ENCODE data around the gene CDH2. TPM values are rescaled to one million over a fixed set of nuclear protein-coding genes. Genes with fewer than 3 reads are reported as not detected.

CDH2 gene
- total RNA-seq, 1 experiment from 2014 or later = 34.0 TPM

DNA sequence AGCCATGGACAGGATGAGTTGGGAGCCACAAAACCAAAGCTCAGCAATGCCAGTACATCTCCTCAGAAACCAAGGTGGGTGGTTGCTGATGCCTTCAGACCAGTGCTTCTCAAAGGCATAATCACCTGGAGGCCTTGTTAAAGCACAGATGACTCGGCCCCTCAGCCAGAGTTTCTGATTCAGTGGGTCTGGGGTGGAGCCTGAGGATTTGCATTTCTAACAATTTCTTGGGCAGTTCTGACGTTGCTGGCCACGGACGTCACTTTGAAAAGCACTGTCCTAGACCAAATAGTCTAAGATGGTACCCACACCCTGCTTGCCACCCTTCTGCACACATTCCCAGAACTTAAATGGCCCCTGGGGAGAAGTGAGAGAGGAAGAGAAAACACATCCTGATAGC is 24.1 kb upstream of the CDH2 start:
- H3K36me3 ChIP-seq (ENCODE audit: low read depth, low read length) = no peaks in the 10 kb centered on the region
- TF ChIP-seq EZH2phosphoT487 (IDR thresholded peaks at IDR 0.05; ENCODE audit: borderline replicate concordance, low read length) = no peak
- TF ChIP-seq EZH2 (IDR thresholded peaks at IDR 0.05; ENCODE audit: low read length, unreplicated experiment) = no peak
- TF ChIP-seq, protein P1, sequence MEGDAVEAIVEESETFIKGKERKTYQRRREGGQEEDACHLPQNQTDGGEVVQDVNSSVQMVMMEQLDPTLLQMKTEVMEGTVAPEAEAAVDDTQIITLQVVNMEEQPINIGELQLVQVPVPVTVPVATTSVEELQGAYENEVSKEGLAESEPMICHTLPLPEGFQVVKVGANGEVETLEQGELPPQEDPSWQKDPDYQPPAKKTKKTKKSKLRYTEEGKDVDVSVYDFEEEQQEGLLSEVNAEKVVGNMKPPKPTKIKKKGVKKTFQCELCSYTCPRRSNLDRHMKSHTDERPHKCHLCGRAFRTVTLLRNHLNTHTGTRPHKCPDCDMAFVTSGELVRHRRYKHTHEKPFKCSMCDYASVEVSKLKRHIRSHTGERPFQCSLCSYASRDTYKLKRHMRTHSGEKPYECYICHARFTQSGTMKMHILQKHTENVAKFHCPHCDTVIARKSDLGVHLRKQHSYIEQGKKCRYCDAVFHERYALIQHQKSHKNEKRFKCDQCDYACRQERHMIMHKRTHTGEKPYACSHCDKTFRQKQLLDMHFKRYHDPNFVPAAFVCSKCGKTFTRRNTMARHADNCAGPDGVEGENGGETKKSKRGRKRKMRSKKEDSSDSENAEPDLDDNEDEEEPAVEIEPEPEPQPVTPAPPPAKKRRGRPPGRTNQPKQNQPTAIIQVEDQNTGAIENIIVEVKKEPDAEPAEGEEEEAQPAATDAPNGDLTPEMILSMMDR (conservative IDR thresholded peaks at IDR 0.05; ENCODE audit: low read depth, low read length) = no peak
- H3K9ac ChIP-seq (ENCODE audit: low read length) = no peak overlapping the region
- H3K4me2 ChIP-seq (ENCODE audit: low read length) = no peak overlapping the region
- no peaks in the 10 kb centered on the region for H3K9me3 ChIP-seq (ENCODE audit: low read length)
- H3K4me1 ChIP-seq (ENCODE audit: insufficient read depth, low read length) = peaks cover 21% of the 10 kb centered on the region
- H3K27me3 ChIP-seq (ENCODE audit: low read length) = no peaks in the 10 kb centered on the region
- no peak for DNase-seq
- H3K9me2 ChIP-seq (replicated peaks; ENCODE audit: low read length) = no peaks in the 10 kb centered on the region
- no peaks in the 10 kb centered on the region for H3K79me2 ChIP-seq (ENCODE audit: low read length)
- H2AFZ ChIP-seq (ENCODE audit: low read length) = no peak overlapping the region
- intact Hi-C loops (cut with micrococcal nuclease) = no loop called here
- ChIA-PET POLR2A (ENCODE audit: unreplicated experiment) (no interaction called here), CTCF (no interaction called here)
- ATAC-seq = no peak
- H4K20me1 ChIP-seq (ENCODE audit: low read length) = no peaks in the 10 kb centered on the region
- no TSS peak for BruUV-seq (replicated peaks)
- H3K27ac ChIP-seq (ENCODE audit: low read length) = no peak overlapping the region
- peaks cover 3% of the 10 kb centered on the region for H3F3A ChIP-seq (ENCODE audit: low read length, unreplicated experiment)
- no peak overlapping the region for H3K4me3 ChIP-seq (ENCODE audit: low read length)

- Histone ChIP-seq H3K4me3 (ENCODE audit: low read length) (no peak overlapping the region), H3K79me2 (ENCODE audit: low read length) (no peaks in the 10 kb centered on the region), H3K36me3 (ENCODE audit: low read depth, low read length) (no peaks in the 10 kb centered on the region), H3F3A (ENCODE audit: low read length, unreplicated experiment) (no peaks in the 10 kb centered on the region), H2AFZ (ENCODE audit: low read length) (no peak overlapping the region), H3K9me3 (ENCODE audit: low read length) (no peaks in the 10 kb centered on the region), H4K20me1 (ENCODE audit: low read length) (no peaks in the 10 kb centered on the region), H3K27ac (ENCODE audit: low read length) (no peak overlapping the region), H3K9ac (ENCODE audit: low read length) (no peak overlapping the region), H3K4me1 (ENCODE audit: insufficient read depth, low read length) (peaks cover 11% of the 10 kb centered on the region; the same call in 1 of the 2 replicates), H3K9me2 (replicated peaks; ENCODE audit: low read length) (no peaks in the 10 kb centered on the region), H3K4me2 (ENCODE audit: low read length) (no peak overlapping the region), H3K27me3 (ENCODE audit: low read length) (no peaks in the 10 kb centered on the region)
- TF ChIP-seq EZH2 (IDR thresholded peaks at IDR 0.05; ENCODE audit: low read length, unreplicated experiment) = no peak
- TF ChIP-seq, protein P1 (conservative IDR thresholded peaks at IDR 0.05; ENCODE audit: low read depth, low read length) = no peak
- no peak for TF ChIP-seq EZH2phosphoT487 (IDR thresholded peaks at IDR 0.05; ENCODE audit: borderline replicate concordance, low read length)
- no TSS peak for BruUV-seq (replicated peaks)
- ChIA-PET CTCF (no interaction called here), POLR2A (ENCODE audit: unreplicated experiment) (interaction anchor here (0.7 kb wide), 1 partner anchor 13 kb away, joined by 3 read pairs; no protein-coding TSS in a partner anchor)
- ATAC-seq (no peak), DNase-seq (no peak)
- intact Hi-C loops (cut with micrococcal nuclease) = no loop called here
Observed at GRCh38 chr18:28198620-28199019, 21.7 kb upstream of the CDH2 start.

DNA sequence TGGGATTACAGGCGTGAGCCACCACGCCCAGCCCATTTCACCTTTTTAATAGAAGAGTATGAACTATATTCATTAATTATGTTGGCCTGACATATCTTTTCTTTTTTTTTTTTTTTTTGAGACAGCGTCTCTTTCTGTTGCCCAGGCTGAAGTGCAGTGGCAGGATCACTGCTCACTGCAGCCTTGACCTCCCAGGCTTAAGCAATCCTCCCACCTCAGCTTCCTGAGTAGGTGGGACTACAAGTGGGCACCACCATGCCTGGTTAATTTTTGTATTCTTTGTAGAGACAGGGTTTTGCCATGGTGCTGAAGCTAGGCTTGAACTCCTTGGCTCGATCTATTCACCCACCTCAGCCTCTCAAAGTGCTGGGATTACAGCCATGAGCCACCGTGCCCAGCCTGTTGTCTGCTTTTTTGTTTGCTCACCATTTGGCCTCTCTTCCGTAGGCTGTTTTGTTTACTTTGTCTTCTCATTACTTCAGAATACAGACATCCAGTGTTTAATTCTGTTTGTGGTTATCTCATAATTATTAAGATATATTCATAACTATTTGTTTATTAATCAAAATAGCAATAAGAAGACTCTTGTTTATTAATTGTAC is 16.3 kb upstream of the CDH2 start:
- CTCF ChIA-PET = no interaction called here
- intact Hi-C loops (cut with micrococcal nuclease) = no loop called here
- no TSS peak for BruUV-seq (replicated peaks)

More for the DNA sequence above, 16.3 kb upstream of the CDH2 start:
- Histone ChIP-seq H3K4me3 (ENCODE audit: low read length) (no peak overlapping the region), H3K4me2 (ENCODE audit: low read length) (no peak overlapping the region), H3K9me2 (replicated peaks; ENCODE audit: low read length) (no peaks in the 10 kb centered on the region), H3K36me3 (ENCODE audit: low read depth, low read length) (no peaks in the 10 kb centered on the region; the same call in 1 of the 2 replicates), H3K9me3 (ENCODE audit: low read length) (no peaks in the 10 kb centered on the region), H3K4me1 (ENCODE audit: insufficient read depth, low read length) (peaks cover 17% of the 10 kb centered on the region; the same call in 1 of the 2 replicates), H3K9ac (ENCODE audit: low read length) (no peak overlapping the region), H3K27ac (ENCODE audit: low read length) (no peak overlapping the region), H3K79me2 (ENCODE audit: low read length) (no peaks in the 10 kb centered on the region), H4K20me1 (ENCODE audit: low read length) (no peaks in the 10 kb centered on the region), H2AFZ (ENCODE audit: low read length) (no peak overlapping the region), H3K27me3 (ENCODE audit: low read length) (no peaks in the 10 kb centered on the region), H3F3A (ENCODE audit: low read length, unreplicated experiment) (no peaks in the 10 kb centered on the region)
- no peak for TF ChIP-seq EZH2 (IDR thresholded peaks at IDR 0.05; ENCODE audit: low read length, unreplicated experiment)
- TF ChIP-seq EZH2phosphoT487 (IDR thresholded peaks at IDR 0.05; ENCODE audit: borderline replicate concordance, low read length) = no peak
- TF ChIP-seq, protein P1 (conservative IDR thresholded peaks at IDR 0.05; ENCODE audit: low read depth, low read length) = no peak
- no peak; the same call in 1 of the 2 replicates for ATAC-seq
- POLR2A ChIA-PET (ENCODE audit: unreplicated experiment) = no interaction called here
- no peak for DNase-seq

Data from PC-3 (cell line).